ENCODE data around the gene FOXO3B. TPM values are rescaled to one million over a fixed set of nuclear protein-coding genes. Genes with fewer than 3 reads are reported as not detected.
"Not testable (repeated sequence)": the region's sequence is repeated elsewhere in the genome, so short reads cannot be mapped to it uniquely, and the experiment has no call there.

FOXO3B gene
- total RNA-seq, result 18.4 TPM

DNA sequence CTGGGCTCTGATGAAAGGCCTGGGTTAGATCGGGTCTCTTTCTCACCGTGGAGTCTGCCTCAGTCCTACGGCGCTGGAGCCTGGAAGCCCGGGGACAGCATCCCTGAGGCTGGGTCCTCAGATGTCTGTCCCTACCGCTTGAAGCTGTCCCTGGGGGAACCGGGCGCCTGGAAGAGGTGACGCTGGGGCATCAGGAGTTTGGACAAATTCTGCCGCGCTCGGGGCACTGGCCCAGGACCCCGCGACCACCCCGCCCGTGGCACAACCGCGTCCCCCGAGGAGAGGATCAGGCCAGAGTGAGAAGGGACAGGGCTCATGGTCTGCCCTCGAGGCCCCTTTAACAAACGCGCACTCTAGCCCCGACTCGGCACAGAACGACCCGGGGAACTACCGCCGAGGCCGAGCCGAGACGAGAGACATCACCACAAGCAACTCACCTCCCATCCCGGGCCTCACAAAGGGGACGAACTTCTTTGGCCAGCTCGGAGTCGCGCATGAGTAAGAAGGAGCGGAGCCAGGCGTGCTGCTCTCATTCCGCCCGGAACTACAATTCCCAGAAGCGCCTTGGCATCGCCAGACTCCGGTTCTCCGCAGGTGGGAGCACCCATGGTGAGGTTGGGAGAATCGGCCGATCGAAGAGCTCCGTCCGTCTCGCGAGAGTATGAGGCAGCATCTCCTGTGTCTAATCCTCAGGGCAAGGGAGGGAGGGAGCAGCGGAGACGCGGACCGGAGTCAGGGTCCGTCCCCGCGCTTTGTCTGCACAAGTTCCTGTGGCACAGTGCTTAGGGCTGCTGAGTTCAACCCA is at the start of gene FOXO3B:
TSS of gene FOXO3B (minus strand) at position 548 of the 805 bp plus-strand sequence. CDS start 663 bp downstream, outside the sequence.
- DNase-seq, result peak; percentile 93

DNA sequence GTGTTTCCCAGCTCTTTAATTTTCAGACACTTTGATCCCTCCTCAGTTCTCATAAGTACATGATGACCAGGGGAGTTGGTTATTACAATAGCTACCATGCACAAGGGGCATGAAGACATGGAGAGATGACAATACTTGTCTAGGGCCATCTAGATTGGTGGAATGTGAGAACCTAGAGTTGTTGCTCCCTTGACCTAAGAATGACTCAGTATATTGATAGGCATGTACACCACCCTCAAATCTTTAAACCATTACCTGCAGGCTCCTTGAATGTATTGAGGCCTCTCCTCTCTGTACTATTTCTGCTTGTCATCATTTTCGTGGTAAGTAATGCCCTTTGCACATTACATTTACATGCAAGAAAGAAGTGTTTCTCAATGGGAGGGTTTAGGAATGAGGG is 41.4 kb upstream of the FOXO3B start:
- not testable (repeated sequence) for DNase-seq

DNA sequence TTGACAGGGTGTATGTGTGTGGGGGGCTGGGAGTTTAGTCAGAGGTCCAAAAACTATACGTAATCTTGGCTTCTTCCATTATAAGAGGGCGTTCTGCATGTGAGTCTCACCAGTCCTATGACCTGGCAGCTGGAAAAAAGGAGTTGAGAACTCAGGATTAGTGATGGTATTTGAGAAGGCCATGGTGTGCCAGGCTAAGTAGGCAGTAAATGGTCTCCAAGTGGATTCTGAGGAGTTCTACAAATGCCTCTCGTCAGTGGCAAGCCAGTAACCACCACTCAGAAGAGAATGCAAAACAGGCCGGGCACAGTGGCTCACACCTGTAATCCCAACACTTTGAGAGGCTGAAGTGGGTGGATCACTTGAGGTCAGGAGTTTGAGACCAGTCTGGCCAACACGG is 40.5 kb upstream of the FOXO3B start:
- DNase-seq, result not testable (repeated sequence)

DNA sequence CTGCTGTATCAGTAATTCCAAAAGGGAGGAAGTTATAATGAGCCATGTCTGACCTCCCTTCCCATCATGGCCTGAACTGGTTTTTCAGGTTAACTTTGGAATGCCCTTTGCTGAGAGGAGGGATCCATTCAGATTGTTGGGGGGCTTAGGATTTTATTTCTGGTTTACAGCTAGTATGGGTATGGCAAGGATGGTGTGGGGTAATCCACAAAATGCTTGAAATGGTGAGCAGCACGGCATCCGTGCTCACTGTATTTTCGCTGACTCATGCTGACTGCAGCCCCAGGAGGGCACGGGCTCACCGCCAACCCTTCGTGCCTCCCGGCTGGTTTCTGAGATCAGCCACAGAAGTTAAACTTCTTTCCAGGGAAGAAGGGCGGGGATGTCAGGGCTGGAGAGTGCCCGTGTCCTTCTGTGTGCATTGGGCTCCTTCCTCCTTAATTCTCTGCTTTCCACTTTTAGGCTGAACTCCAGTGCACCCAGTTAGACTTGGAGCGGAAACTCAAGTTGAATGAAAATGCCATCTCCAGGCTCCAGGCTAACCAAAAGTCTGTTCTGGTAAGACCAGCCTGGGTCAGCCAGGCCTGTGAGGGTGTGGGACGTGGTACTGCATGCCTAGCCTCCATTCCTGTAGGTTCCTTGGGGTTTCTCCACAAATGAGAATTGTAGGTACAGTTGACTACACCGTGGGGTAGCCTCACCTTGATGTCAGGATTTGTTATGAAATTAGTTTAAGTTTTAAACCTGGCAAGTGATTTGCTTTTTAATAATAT is 39.8 kb upstream of the FOXO3B start:
- DNase-seq, result not testable (repeated sequence)

DNA sequence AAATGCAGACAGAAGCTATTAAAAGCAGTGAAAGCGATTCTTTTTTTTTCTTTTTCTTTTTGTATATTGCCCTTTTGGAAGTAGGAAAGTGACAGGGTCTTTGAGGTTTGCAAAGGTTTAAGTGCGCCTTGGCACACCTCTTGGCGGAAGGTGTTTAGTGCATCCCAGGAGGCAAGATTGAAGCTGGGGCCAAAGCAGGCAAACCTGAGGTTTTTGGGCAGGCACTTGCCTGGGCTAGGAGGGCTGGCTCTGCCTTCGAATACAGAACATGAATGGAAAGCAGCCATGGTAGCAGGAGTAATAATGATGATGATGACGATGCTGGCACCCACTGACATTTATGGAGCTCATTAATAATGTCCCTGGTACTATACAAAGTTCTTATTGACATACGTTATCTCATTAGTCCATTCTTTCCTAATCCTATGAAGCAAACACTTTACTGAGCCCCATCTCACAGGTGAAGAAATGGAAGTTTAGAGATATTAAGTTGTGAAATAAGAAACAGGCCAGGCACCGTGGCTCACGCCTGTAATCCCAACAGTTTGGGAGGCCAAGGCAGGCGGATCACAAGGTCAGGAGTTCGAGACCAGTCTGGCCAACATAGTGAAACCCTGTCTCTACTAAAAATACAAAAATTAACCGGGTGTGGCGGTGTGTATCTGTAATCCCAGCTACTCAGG is 37.5 kb upstream of the FOXO3B start:
- DNase-seq, result not testable (repeated sequence)

DNA sequence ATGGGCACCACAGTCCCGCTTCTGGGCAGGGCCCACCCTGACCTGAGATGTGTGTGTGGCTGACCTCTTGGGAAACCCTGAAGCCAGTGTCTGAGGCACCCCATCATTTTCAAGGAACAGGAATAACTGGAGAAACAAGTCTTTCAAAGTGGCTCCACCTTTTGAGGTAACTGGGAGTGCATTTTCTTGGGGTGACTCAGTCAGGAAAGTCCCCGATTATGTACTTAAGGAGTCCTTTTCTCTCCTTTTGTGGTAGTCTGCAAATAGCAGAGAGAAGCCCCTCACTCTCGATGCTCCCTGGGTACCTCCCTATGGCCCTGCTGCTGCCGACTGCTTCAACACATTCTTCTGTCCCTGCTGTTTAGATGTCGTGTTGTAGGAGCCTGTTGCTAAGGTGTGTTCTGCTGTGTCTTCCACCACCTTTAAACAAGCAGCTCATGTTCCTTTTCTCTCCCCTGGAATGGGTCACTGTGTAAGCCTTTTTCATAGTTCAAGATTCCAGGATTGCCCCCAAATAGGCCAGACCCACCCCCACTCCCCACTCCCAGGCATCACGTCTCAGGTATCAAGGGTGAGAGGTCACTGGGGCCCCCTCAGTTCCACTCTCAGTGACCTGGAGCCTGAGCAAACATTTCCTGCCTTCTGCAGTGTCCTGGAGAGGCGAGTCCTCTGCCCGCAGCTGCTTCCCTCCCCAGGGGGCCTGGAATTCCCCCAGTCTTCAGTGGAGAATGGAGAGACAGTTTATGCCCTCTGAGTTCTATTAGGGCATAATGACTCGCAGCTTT is 36.7 kb upstream of the FOXO3B start:
- DNase-seq, result not testable (repeated sequence)

DNA sequence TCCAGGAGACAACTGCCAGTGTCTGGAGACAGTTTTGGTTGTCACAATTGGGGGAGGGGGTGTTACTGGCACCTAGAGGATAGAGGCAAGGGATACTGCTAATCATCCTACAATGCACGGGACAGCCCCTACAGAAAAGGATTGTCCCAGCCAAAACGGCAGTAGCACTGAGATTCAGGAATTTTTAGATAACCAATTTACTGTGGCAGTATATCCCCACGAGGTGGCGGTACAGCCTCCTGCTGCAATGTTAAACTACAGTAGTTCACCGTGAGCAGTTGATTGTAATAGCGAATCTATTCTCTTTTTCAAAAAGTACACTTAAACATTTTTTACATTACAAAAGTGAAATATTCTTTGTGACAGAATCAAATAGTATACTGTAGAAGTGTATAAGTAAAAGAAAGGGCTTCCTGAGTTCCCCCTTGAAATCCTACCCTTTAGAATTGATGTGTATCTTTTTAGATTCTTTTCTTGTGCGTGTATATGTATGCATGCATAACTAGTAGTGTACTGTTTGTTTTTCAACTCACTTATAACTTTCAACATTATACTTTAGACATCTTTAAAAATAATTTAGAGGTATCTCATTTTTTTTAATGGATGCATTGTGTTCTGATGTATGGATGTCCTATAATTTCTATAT is 30.4 kb upstream of the FOXO3B start:
- not testable (repeated sequence) for DNase-seq

DNA sequence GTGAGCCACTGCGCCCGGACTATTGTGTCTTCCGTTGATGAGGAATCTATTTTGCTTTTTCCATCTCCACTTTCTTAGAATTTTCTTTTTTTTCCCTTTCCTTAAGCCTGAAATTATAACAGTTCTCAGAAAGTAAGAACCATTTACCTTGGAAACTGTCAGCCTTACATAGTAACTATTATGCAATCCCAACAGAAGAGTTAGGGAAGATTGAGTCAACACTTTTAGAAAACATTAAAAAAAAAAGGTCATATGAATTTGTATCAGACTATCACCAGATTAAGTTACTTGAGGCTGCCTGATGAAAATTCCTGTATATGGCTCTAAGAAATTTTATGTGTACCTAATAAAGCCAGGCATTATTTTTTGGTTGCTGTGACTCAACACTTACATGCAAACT is 26.1 kb upstream of the FOXO3B start:
- not testable (repeated sequence) for DNase-seq

DNA sequence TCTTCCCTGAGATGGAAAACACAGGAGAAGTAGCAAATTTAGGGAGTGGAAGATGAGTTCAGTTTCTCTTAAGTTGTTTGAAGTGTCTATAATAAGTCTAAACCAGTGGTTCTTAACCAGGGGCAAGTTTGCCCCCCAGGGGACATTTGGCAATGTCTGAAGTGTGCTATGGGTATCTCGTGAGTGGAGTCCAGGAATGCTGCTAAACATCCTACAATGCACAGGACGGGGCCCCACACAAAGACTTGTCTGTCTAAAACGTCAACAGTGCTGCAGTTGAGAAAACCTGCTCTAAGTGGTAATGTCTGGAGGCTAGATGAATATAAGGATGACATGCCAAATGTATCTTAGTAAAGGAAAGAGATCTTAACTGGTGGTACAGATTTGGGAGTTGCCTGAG is 23.8 kb upstream of the FOXO3B start:
- not testable (repeated sequence) for DNase-seq

DNA sequence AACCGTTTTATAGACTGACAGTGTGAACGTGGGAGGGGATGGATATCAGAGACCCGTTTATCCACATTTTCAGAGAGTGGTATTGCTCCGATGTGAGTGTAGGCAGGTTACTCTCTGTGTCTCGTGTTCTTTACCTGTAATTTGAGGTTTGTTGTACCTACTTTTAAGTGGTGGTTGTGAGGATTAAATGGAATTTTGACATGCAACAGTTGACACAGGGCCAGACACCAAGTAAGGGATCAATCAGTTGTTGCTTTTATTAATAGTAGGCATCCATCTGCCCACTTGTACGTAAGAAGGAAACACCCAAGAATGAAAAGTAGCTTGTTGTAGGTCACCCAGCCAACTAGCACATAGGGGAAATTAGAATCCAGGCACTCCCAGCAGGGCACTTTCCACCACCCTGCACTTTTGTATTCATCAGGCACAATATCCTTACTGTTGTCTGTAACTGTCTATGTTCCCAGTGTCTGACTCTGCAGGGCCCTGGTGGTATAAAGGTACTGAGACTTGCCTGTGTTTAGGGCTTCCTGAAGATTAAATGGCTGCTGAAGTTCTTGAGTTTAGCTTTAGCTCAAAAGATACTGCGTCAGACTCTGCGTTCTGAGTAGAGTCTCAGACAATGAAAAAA is 16.5 kb upstream of the FOXO3B start:
- not testable (repeated sequence) for DNase-seq

DNA sequence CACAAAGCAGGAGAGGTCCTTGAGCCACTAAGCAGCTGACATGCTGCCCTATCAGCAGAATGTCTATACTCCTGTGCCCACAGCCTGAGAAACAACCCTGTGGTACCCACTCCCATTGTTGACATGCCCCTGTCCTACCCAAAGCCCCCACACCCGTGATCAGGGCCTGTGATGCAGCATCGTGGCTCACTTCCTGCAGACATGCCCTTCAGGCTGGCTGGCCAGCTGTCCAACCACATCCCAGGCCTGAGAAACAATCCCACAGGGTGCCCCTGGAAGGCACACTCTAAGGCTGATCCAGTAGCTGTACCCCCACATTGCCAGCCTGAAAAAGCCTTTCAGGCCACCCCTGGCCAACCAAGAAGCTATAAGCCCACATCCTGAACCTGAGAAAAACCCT is 13.0 kb upstream of the FOXO3B start:
- not testable (repeated sequence) for DNase-seq

DNA sequence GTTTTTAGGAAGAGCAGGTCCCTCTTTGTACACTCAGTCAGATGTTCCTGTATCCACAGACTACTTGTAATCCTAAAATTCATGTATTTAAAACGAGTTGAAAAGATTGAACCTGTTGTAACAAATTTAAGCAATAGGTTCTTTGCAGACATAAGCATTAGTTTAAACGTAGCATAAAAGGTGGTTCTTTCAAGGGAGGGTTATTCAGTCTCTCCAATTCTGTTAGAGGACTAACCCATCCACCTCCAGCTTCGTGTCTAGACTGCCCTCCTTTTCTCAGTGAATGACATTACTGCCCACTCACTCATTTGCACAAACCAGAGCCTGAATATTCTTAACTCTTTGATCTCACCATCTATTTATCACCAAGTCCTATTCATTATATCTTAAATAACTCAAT is 554 bp upstream of the FOXO3B start:
- not testable (repeated sequence) for DNase-seq

DNA sequence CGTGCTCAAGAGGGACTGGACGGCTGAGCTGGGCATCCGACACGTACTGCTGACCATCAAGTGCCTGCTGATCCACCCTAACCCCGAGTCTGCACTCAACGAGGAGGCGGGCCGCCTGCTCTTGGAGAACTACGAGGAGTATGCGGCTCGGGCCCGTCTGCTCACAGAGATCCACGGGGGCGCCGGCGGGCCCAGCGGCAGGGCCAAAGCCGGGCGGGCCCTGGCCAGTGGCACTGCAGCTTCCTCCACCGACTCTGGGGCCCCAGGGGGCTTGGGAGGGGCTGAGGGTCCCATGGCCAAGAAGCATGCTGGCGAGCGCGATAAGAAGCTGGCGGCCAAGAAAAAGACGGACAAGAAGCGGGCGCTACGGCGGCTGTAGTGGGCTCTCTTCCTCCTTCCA is 4.7 kb downstream of the FOXO3B start:
- DNase-seq, result not testable (repeated sequence)

DNA sequence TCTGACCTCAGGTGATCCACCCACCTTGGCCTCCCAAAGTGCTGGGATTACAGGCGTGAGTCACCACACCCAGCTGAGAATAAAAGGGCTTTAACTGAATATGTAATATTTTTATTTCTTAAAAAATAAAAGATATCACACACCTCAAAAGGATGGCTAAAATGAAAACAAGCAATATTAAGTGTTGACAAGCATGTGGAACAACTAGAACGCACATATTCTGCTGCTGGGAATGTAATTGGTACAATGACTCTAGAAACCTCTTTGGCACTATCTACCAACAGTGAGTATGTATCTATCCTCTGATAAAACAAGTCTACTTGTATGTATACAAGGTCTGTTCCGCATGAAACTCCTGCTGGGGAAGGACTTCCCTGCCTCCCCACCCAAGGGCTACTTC is 5.2 kb downstream of the FOXO3B start:
- not testable (repeated sequence) for DNase-seq

DNA sequence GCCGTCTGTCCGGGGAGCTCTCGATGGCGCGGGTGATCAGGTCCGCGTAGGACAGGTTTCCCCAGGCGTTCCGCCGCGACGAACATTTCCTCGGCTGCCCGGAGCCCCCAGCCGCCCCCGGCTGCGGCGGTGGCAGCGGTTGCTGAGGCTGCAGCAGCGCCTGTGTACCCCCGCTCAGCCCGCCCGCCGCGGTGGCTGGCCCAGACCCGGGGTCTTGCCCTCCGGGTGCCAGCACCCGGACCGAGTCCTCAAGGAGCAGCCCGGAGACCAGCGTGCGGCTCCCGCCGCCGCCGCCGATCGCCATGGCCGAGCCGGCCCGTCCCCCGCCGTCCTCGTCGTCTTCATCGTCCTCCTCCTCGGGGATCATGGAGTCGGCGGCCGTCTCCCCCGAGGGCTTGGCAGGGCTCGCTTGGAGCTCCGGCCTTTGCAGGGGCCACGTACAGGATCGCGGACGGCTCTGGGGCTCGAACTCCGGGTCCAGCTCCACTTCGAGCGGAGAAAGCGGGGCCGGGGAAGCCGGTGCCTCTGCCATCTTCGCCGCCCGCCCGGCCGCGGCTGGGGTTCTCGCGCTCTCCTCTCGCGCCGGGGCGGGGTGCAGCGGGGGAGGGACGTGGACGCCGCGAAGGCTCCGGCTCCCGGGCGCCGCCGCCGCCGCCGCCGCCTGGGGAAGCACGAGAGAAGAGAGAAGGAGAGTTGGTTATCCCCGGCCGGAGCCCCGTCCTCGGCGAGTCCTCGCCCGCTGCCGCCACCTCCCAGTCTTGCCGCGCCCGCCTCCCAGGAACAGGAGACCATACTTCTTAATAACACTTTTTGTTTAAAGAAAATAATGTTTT is 9.5 kb downstream of the FOXO3B start:
- DNase-seq, result not testable (repeated sequence)

DNA sequence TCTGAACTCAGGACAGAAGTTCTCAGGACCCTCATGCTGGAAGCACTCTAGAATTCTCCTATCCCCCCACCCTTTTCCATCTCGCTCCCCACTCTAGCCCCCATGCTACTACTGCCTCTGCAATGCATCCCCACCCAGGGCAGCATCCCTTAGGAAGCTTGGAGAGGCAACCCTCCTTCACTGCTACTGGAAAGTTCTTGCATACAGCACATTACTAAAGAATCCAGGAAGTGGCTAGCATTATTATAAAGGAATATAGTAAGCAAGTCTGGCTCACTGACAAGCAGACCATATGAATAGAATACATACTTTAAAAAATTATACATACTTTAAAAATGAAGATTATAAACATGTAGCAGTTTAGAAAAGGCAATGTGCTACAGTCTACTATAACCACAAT is 13.5 kb downstream of the FOXO3B start:
- not testable (repeated sequence) for DNase-seq

DNA sequence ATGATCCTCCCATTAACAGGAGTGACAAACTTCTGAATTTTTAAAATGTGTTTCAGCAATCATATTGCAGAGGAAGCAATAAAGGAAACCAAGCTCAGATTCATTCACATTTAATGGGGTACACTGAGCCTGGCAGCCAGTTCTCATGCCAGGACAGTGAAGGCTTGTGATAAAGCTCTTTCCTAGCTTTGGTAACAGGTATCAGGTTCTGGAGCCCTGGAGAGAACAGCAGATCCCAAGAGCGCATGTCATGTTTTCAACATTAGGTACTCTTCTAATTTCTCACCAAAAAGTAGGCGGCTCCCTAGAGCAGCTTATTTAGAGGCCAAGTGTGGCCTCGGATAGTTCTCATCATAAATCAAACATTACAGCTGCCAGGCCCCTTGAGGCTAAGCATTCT is 14.6 kb downstream of the FOXO3B start:
- DNase-seq, result not testable (repeated sequence)

DNA sequence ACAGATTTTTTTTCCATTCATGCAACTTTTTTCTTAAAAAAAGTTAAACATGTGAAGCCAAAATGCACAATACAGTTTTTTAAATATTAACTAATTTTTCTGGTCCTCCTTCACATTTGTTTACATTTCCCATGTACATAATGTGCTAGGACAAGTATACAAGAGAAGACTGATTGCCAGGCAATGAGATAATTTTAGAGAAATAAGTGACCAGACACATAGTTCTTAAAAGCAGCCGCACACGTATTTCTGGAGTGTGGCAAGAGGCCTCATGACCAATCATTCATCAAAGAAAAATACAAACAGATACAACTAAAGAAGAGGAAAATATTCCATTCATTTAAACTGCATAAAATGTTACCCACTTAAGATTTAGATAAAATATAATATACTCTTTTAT is 15.8 kb downstream of the FOXO3B start:
- DNase-seq, result not testable (repeated sequence)

DNA sequence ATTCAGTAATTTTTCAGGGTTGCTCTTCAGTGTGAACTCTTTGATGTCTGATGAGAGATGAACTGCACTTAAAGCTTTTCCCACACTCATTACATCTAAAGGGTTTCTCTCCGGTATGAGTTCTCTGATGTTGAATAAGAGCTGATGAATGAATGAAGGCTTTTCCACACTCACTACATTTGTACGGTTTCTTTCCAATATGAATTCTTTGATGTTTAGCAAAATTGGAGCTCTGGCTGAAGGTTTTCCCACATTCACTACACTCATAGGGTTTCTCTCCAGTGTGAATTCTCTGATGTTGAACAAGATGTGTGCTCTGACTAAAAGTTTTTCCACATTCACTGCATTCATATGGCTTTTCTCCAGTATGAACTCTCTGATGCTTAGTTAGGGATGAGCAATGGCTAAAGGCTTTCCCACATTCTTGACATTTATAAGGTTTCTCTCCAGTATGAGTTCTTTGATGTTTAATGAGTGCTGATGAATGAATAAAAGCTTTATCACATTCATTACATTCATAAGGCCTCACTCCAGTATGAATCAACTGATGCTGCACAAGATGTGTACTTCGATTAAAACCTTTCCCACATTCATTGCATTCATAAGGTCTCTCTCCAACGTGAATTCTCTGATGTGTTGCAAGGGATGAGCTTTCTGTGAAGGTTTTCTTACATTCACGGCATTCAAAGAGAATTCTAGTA is 20.0 kb downstream of the FOXO3B start:
- not testable (repeated sequence) for DNase-seq
